ENCODE results near the gene PRRT4. TPM values are rescaled to one million over a fixed set of nuclear protein-coding genes. Genes with fewer than 3 reads are reported as not detected.

Gene PRRT4
- total and polyA plus RNA-seq, 2 of the 13 experiments (the other 11 are each of a cell fraction or from before 2014, with no cell fraction given): not detected

- TF ChIP-seq STAG1 (CRISPR knock-in tag; IDR thresholded peaks at IDR 0.05): peak; percentile 73
- TF ChIP-seq NCOA2 (CRISPR knock-in tag; IDR thresholded peaks at IDR 0.05): no peak
Observed at GRCh38 chr7:128387216-128388144, 26.0 kb upstream of the PRRT4 start (continued).

GRCh38 chr7:128385988-128386925 is 24.8 kb upstream of the PRRT4 start:
- no peak overlapping the region for H3K4me2 ChIP-seq (ENCODE audit: low read depth, low read length)
- H3K27me3 ChIP-seq (ENCODE audit: control insufficient read depth in 1 of 2, insufficient read depth in 2 of 2, low read length in 2 of 2): 0 out of 5 replicates have a peak, but pooled peaks cover 1 to 5% of the 10 kb centered on the region in 2 experiments
- BruUV-seq (replicated peaks): no TSS peak
- intact Hi-C loops (cut with micrococcal nuclease; ENCODE audit: unreplicated experiment) (no loop called here), in situ Hi-C loops (cut with HindIII; ENCODE audit: extremely low pct_ligation_motif_present, low pct_unique_long_range_greater_than_20kb) (no loop called here)
- H4K20me1 ChIP-seq (ENCODE audit: insufficient read depth, low read length): 0 out of 2 replicates have a peak, but pooled peaks cover 2% of the 10 kb centered on the region
- H3K4me3 ChIP-seq (replicated peaks in 1 of 3; ENCODE audit: insufficient read depth in 1 of 3, low read depth in 2 of 3, low read length in 3 of 3): no peak overlapping the region
- H2AFZ ChIP-seq (ENCODE audit: low read length): no peak overlapping the region
- no peaks in the 10 kb centered on the region for H3K36me3 ChIP-seq (replicated peaks in 1 of 2; ENCODE audit: control insufficient read depth in 1 of 2, insufficient read depth in 2 of 2, low read length in 2 of 2)
- no peak for DNase-seq (ENCODE audit: low spot score)
- no peak overlapping the region for H3K9ac ChIP-seq (ENCODE audit: insufficient read depth, low read depth, low read length)
- no peaks in the 10 kb centered on the region for H3K9me3 ChIP-seq (ENCODE audit: low read length)
- FAIRE-seq: no peak
- ChIA-PET CTCF (ENCODE audit: low intra/inter-chr PET ratio, low total read pairs) (interaction anchor here (1.6 kb wide), 1 partner anchor 34 kb away, joined by 8 read pairs; no protein-coding TSS in a partner anchor), POLR2A (no interaction called here)
- peaks cover 21% of the 10 kb centered on the region; the same call in 1 of the 2 replicates for H3K4me1 ChIP-seq (ENCODE audit: insufficient read depth, low read length)
- TF ChIP-seq ZNF770 (CRISPR knock-in tag; IDR thresholded peaks at IDR 0.05) (peak; percentile 87), CEBPG (CRISPR knock-in tag; IDR thresholded peaks at IDR 0.05) (peak; percentile 42; the same call in 1 of the 2 replicates), PAXIP1 (CRISPR knock-in tag; conservative IDR thresholded peaks at IDR 0.05) (no peak), CEBPB (IDR thresholded peaks at IDR 0.05; ENCODE audit: borderline replicate concordance, low read depth, low read length) (peak; percentile 65), ZNF17 (CRISPR knock-in tag; IDR thresholded peaks at IDR 0.05) (peak; percentile 85; the same call in 1 of the 2 replicates), MAFK (conservative IDR thresholded peaks at IDR 0.05 in 1 of 2, IDR thresholded peaks at IDR 0.05 in 1 of 2; ENCODE audit: low read length in 2 of 2) (peak; percentile 25 to 57; a peak in 3 of 4 replicates), HNF4A (CRISPR knock-in tag; IDR thresholded peaks at IDR 0.05) (peak; percentile 36; the same call in 1 of the 2 replicates), HINFP (CRISPR knock-in tag; IDR thresholded peaks at IDR 0.05; ENCODE audit: low read depth) (no peak)
- ATAC-seq: no peak
- no peaks in the 10 kb centered on the region for H3K79me2 ChIP-seq (ENCODE audit: insufficient read depth, low read length)
- WGBS (ENCODE audit: low lambda C conversion rate): 3% methylated on average over 4 of the region's 4 CpGs
- no peak overlapping the region for H3K27ac ChIP-seq (ENCODE audit: extremely low read length, insufficient read depth, low read length)

Data from HepG2 (cell line).